ENCODE data around the gene MAGEA3. TPM values are rescaled to one million over a fixed set of nuclear protein-coding genes. Genes with fewer than 3 reads are reported as not detected.

Gene MAGEA3
- total and polyA plus RNA-seq, 9 of the 15 experiments (the other 6 are each of a cell fraction or from before 2014, with no cell fraction given) = 8.1 to 197 (median 144) TPM

DNA sequence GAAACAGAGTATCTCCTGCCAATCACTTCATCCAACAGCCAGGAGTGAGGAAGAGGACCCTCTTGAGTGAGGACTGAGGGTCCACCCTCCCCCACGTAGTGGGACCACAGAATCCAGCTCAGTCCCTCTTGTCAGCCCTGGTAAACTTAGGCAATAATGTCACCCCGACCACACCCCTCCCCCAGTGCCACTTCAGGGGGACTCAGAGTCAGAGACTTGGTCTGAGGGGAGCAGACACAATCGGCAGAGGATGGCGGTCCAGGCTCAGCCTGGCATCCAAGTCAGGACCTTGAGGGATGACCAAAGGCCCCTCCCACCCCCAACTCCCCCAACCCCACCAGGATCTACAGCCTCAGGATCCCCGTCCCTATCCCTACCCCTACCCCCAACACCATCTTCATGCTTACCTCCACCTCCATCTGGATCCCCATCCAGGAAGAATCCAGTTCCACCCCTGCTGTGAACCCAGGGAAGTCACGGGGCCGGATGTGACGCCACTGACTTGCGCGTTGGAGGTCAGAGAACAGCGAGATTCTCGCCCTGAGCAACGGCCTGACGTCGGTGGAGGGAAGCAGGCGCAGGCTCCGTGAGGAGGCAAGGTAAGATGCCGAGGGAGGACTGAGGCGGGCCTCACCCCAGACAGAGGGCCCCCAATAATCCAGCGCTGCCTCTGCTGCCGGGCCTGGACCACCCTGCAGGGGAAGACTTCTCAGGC lies 34.8 kb downstream of the MAGEA3 start, which contains the start of the genes CSAG1 and MAGEA12 (continued):
- TF ChIP-seq TAF15 (IDR thresholded peaks at IDR 0.05; ENCODE audit: low read depth, low read length) (no peak), CBFA2T3 (IDR thresholded peaks at IDR 0.05) (no peak), SETDB1 (IDR thresholded peaks at IDR 0.05; ENCODE audit: low read length) (no peak), SPI1 (IDR thresholded peaks at IDR 0.05; ENCODE audit: borderline replicate concordance, low read depth, low read length) (0 out of 2 replicates have a peak, but pooled peaks have one; percentile 1), POU5F1 (IDR thresholded peaks at IDR 0.05; ENCODE audit: borderline replicate concordance, low read depth, low read length, partially characterized antibody) (no peak), RFX1 (IDR thresholded peaks at IDR 0.05) (no peak), BHLHE40 (IDR thresholded peaks at IDR 0.05; ENCODE audit: low read length) (peak; percentile 89), FOXK1 (CRISPR knock-in tag; IDR thresholded peaks at IDR 0.05; ENCODE audit: borderline replicate concordance) (no peak), ZNF408 (CRISPR knock-in tag; IDR thresholded peaks at IDR 0.05; ENCODE audit: low read depth) (no peak), XRCC4 (IDR thresholded peaks at IDR 0.05; ENCODE audit: extremely low read depth, insufficient read depth, insufficient read length) (no peak), RBM14 (IDR thresholded peaks at IDR 0.05; ENCODE audit: borderline replicate concordance, insufficient read depth, low read depth, low read length) (no peak), C11orf30 (IDR thresholded peaks at IDR 0.05; ENCODE audit: low read depth) (peak; percentile 87), ERF (CRISPR knock-in tag; IDR thresholded peaks at IDR 0.05) (no peak), RBM22 (IDR thresholded peaks at IDR 0.05; ENCODE audit: low read depth, low read length, poor library complexity, severe bottlenecking) (no peak)
- TF ChIP-seq, protein P1, sequence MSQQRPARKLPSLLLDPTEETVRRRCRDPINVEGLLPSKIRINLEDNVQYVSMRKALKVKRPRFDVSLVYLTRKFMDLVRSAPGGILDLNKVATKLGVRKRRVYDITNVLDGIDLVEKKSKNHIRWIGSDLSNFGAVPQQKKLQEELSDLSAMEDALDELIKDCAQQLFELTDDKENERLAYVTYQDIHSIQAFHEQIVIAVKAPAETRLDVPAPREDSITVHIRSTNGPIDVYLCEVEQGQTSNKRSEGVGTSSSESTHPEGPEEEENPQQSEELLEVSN (IDR thresholded peaks at IDR 0.05; ENCODE audit: borderline replicate concordance in 1 of 2, extremely low read depth in 1 of 2, insufficient read depth in 1 of 2, insufficient read length in 1 of 2, low read depth in 1 of 2, low read length in 1 of 2, poor library complexity in 1 of 2, severe bottlenecking in 1 of 2) = peak in 1 of 2 experiments; percentile 10
- TF ChIP-seq, protein P2, sequence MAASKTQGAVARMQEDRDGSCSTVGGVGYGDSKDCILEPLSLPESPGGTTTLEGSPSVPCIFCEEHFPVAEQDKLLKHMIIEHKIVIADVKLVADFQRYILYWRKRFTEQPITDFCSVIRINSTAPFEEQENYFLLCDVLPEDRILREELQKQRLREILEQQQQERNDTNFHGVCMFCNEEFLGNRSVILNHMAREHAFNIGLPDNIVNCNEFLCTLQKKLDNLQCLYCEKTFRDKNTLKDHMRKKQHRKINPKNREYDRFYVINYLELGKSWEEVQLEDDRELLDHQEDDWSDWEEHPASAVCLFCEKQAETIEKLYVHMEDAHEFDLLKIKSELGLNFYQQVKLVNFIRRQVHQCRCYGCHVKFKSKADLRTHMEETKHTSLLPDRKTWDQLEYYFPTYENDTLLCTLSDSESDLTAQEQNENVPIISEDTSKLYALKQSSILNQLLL (CRISPR knock-in tag; IDR thresholded peaks at IDR 0.05; ENCODE audit: borderline replicate concordance) = no peak
- TF ChIP-seq, protein P3, sequence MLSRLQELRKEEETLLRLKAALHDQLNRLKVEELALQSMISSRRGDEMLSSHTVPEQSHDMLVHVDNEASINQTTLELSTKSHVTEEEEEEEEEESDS (CRISPR knock-in tag; IDR thresholded peaks at IDR 0.05) = no peak
- TF ChIP-seq, protein P4, sequence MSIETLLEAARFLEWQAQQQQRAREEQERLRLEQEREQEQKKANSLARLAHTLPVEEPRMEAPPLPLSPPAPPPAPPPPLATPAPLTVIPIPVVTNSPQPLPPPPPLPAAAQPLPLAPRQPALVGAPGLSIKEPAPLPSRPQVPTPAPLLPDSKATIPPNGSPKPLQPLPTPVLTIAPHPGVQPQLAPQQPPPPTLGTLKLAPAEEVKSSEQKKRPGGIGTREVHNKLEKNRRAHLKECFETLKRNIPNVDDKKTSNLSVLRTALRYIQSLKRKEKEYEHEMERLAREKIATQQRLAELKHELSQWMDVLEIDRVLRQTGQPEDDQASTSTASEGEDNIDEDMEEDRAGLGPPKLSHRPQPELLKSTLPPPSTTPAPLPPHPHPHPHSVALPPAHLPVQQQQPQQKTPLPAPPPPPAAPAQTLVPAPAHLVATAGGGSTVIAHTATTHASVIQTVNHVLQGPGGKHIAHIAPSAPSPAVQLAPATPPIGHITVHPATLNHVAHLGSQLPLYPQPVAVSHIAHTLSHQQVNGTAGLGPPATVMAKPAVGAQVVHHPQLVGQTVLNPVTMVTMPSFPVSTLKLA (conservative IDR thresholded peaks at IDR 0.05) = 0 out of 4 replicates have a peak, but pooled peaks of 1 of the 2 experiments have one; percentile 34
- TF ChIP-seq, protein P5, sequence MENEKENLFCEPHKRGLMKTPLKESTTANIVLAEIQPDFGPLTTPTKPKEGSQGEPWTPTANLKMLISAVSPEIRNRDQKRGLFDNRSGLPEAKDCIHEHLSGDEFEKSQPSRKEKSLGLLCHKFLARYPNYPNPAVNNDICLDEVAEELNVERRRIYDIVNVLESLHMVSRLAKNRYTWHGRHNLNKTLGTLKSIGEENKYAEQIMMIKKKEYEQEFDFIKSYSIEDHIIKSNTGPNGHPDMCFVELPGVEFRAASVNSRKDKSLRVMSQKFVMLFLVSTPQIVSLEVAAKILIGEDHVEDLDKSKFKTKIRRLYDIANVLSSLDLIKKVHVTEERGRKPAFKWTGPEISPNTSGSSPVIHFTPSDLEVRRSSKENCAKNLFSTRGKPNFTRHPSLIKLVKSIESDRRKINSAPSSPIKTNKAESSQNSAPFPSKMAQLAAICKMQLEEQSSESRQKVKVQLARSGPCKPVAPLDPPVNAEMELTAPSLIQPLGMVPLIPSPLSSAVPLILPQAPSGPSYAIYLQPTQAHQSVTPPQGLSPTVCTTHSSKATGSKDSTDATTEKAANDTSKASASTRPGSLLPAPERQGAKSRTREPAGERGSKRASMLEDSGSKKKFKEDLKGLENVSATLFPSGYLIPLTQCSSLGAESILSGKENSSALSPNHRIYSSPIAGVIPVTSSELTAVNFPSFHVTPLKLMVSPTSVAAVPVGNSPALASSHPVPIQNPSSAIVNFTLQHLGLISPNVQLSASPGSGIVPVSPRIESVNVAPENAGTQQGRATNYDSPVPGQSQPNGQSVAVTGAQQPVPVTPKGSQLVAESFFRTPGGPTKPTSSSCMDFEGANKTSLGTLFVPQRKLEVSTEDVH (IDR thresholded peaks at IDR 0.05; ENCODE audit: low read depth, partially characterized antibody) = no peak

Data from K562 (cell line).